ENCODE measurements around the gene TELO2. TPM values are rescaled to one million over a fixed set of nuclear protein-coding genes. Genes with fewer than 3 reads are reported as not detected.

TELO2 gene
- total RNA-seq, 4 donors from 2014 or later = 23.1 to 40.0 (median 34.1) TPM

GRCh38 chr16:1456951-1457350, 36.2 kb upstream of the TELO2 start:
- DNase-seq (ENCODE audit: low spot score in 2 of 2) = no peak

GRCh38 chr16:1457489-1458245, 35.5 kb upstream of the TELO2 start:
- intact Hi-C loops (cut with DNase I; ENCODE audit: low total_unique reads) = no loop called here
- DNase-seq (ENCODE audit: low spot score in 2 of 2) = no peak
- TF ChIP-seq POLR2A (IDR thresholded peaks at IDR 0.05) = no peak
- TF ChIP-seq CTCF (IDR thresholded peaks at IDR 0.05) = no peak
- WGBS, 2 donors = 82 to 88% methylated on average over 21 to 32 of the region's 42 CpGs
- H3K4me3 ChIP-seq (ENCODE audit: low read depth, poor library complexity, severe bottlenecking) = no peak overlapping the region

More at GRCh38 chr16:1456951-1457350, 36.2 kb upstream of the TELO2 start:
- intact Hi-C loops (cut with DNase I; ENCODE audit: low total_unique reads) = no loop called here
- TF ChIP-seq CTCF (IDR thresholded peaks at IDR 0.05) = no peak
- no peak for TF ChIP-seq POLR2A (IDR thresholded peaks at IDR 0.05)
- 90 to 91% methylated on average over 15 to 16 of the region's 16 CpGs for WGBS, 2 donors
- no peak overlapping the region for H3K4me3 ChIP-seq (ENCODE audit: low read depth, poor library complexity, severe bottlenecking)

GRCh38 chr16:1458336-1458976, 34.7 kb upstream of the TELO2 start:
- intact Hi-C loops (cut with DNase I; ENCODE audit: low total_unique reads) = no loop called here
- no peak for TF ChIP-seq CTCF (IDR thresholded peaks at IDR 0.05)
- no peak for TF ChIP-seq POLR2A (IDR thresholded peaks at IDR 0.05)
- WGBS, 2 donors = 92% methylated on average over 21 to 23 of the region's 26 CpGs
- DNase-seq (ENCODE audit: low spot score in 2 of 2) = no peak
- no peak overlapping the region for H3K4me3 ChIP-seq (ENCODE audit: low read depth, poor library complexity, severe bottlenecking)

- 72 to 79% methylated on average over 11 to 12 of the region's 14 CpGs for WGBS, 2 donors
- TF ChIP-seq CTCF (IDR thresholded peaks at IDR 0.05) (no peak), POLR2A (IDR thresholded peaks at IDR 0.05) (no peak)
- intact Hi-C loops (cut with DNase I; ENCODE audit: low total_unique reads) = no loop called here
- no peak for DNase-seq (ENCODE audit: low spot score in 2 of 2)
- no peak overlapping the region for H3K4me3 ChIP-seq (ENCODE audit: low read depth, poor library complexity, severe bottlenecking)
Measured at GRCh38 chr16:1458977-1459341, 34.2 kb upstream of the TELO2 start.

GRCh38 chr16:1459967-1460366, 33.2 kb upstream of the TELO2 start:
- TF ChIP-seq POLR2A (IDR thresholded peaks at IDR 0.05) (no peak), CTCF (IDR thresholded peaks at IDR 0.05) (no peak)
- H3K4me3 ChIP-seq (ENCODE audit: low read depth, poor library complexity, severe bottlenecking) = no peak overlapping the region
- DNase-seq (ENCODE audit: low spot score in 2 of 2) = no peak
- intact Hi-C loops (cut with DNase I; ENCODE audit: low total_unique reads) = loop anchor here (10.0 kb wide), 1 partner anchor 285 kb away; no protein-coding TSS in a partner anchor
- 75 to 83% methylated on average over 10 of the region's 10 CpGs for WGBS, 2 donors

Measured in lower leg skin (tissue), 4 donors.